GM12891 (cell line): ENCODE results near the gene RYR2.
A peak's percentile ranks its signal among the peaks of the same experiment; 100 is the strongest.

Source experiments
- DNase-seq: peaks from one replicate; pipeline ENCODE4 v3.0.0; 2011; ENCODE audit warnings: low spot score; ENCODE audit not compliant: insufficient read length
- FAIRE-seq: peaks from 2 replicates; lab custom pipeline; 2011; peaks lifted over from hg19 to GRCh38; lab: Jason Lieb, UNC
- PAX5 ChIP-seq: IDR thresholded peaks from 2 replicates; pipeline ENCODE4 v1.6.1; 2011; ENCODE audit warnings: low read length, moderate library complexity, mild to moderate bottlenecking; ENCODE audit not compliant: insufficient read depth, severe bottlenecking
- POLR2A ChIP-seq: IDR thresholded peaks from 2 replicates; pipeline ENCODE4 v1.6.1; 2011; ENCODE audit warnings: low read depth, low read length, control low read depth
- POLR2AphosphoS5 ChIP-seq: IDR thresholded peaks from 2 replicates; pipeline ENCODE4 v1.6.1; 2011; ENCODE audit warnings: low read depth, low read length, control low read depth
- POU2F2 ChIP-seq: IDR thresholded peaks from 2 replicates; pipeline ENCODE4 v1.6.1; 2011; ENCODE audit warnings: low read depth, mild to moderate bottlenecking, control low read depth, low read length, moderate library complexity
- SPI1 ChIP-seq: IDR thresholded peaks from 2 replicates; pipeline ENCODE4 v1.6.1; 2011; ENCODE audit warnings: low read depth, low read length, control low read depth
- TAF1 ChIP-seq: IDR thresholded peaks from 2 replicates; pipeline ENCODE4 v1.6.1; 2011; ENCODE audit warnings: low read depth, low read length, control low read depth

The RYR2 gene

DNA sequence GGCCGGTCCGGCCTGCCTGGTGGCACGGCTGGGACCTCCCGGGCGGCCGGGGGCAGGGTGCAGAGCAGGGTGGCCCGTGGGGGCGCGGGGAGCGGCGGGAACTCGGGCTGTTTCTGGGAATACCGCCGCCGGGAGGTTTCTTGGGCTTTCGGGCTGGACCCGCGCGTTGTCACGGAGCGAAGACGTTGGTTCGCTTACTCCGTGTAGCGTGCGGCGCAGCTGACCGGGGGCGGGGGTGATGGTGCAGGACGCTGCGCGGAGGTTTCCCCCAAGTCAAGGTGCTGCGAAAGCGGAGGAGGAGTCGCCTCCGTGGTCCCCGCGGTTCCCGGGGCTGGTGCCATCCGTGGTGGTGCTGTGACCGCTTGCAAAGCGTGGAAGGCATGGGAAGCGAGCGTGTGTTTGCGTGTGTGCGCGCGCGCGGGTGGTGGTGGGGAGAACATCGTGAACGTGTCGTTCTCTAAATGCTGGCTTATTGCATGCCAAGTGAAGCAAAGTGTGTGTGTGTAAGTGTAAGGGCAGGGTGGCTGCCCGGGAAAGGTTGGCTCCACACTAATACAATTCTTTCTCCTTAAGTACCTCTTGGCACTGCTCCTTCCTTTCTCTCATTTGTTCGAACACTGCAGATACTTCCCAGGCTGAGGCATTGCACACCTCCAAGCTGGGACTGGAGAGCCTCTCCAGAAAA, 1.1 kb downstream of the RYR2 start:
- no peak for FAIRE-seq
- DNase-seq: peak; percentile 11
- TF ChIP-seq POU2F2 (no peak), PAX5 (no peak), POLR2A (no peak), POLR2AphosphoS5 (no peak), TAF1 (no peak), SPI1 (no peak)

DNA sequence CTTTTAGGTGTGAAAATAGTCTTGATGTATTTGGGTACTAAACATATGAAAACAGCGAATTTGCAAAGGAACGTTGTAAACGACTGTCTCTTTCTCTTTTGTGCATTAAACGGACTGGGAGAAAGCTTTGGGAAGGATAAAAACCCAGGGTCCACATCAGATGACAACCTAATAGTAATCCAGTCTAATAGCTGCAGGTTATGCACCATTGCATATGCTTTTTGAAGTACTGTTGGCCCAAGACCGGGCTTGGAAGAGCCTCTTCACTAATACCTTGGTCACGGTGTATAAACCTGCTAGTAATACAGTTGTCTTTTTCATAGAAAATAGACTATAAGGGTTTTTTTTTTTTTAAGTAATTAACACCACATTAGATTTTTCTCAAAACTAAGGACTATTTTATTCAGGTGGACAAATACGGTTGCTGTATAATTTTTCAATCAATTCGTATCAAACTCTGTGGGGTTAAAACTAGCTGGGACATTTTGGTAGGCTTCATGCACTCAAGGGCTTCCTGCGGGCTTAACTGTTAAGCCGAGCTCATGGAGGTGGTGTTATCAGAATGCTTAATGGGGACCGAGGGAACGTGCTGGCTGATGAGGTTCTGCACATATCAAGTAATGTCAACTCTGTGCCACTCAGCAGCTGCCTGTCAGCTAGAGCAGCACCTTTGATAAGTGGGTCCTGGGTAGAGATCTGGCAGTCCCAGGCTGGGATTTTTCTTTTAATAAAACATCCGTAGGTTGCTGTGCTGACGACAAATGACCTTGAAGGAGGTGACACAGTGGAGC, 2.1 kb downstream of the RYR2 start:
- DNase-seq (no peak), FAIRE-seq (no peak)
- TF ChIP-seq TAF1 (no peak), POU2F2 (no peak), POLR2AphosphoS5 (no peak), POLR2A (no peak), PAX5 (no peak), SPI1 (no peak)

DNA sequence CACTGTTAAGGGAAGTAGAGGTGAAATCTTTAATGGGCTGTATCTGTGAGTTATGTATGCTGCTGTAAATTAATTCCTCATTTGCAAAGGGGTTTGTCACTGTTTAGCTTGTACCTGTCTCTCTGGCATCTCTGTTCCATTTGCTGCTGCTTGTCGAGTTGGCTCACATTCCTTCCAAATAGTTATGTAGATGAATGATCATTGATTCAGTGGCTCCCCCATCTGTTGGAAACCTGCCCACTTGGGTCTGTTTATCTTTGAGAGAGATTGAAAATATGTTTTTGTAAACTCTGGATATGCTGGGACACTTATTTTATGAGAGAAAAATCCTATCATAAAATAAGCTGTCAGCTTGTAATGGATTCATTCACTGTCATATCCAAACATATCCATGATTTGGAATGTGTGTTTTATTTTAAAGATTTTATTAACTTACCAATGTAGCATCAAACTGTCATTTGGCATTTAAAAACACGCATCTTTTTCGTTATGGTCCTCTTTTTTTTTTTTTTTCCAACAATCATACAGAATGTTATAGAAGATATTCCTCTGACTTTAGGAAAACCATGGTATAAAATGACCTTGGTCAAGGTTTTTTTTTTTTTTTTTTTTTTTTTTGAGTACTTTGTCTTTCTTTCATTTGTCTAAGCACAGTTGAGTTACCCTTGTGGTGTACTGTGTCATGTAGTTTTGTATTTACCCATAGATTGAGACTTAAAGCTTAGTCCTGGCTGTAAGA, 3.5 kb downstream of the RYR2 start:
- TF ChIP-seq SPI1: no peak
- no peak for TF ChIP-seq POU2F2
- no peak for TF ChIP-seq TAF1
- TF ChIP-seq POLR2AphosphoS5: no peak
- TF ChIP-seq POLR2A: no peak
- no peak for TF ChIP-seq PAX5
- DNase-seq: no peak
- FAIRE-seq: no peak

DNA sequence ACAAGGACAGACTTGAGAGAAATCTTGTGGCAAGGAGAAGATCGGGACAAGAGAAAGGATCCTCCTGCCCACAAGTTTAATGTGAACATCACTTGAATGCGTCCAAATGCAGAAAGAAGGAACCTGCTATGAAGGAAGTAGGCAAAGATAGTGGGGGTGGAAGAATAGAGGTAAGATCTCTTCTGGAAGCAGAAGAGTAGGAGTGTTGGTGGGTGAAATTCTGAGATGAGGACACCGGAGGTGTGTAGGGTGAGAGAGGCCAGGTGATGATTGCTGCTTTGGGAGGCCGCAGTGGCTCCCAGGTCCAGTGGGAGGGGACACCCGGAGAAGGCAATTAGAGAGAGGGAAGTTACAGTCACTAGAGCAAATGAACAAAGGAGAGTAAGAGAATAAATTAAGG, 6.8 kb downstream of the RYR2 start:
- DNase-seq (no peak), FAIRE-seq (no peak)
- no peak for TF ChIP-seq TAF1
- TF ChIP-seq POLR2A: no peak
- no peak for TF ChIP-seq POLR2AphosphoS5
- no peak for TF ChIP-seq SPI1
- no peak for TF ChIP-seq PAX5
- no peak for TF ChIP-seq POU2F2

GRCh38 chr1:237050185-237050584, 8.2 kb downstream of the RYR2 start:
- DNase-seq (no peak), FAIRE-seq (no peak)
- TF ChIP-seq POLR2AphosphoS5 (no peak), TAF1 (no peak), POU2F2 (no peak), POLR2A (no peak), PAX5 (no peak), SPI1 (no peak)

DNA sequence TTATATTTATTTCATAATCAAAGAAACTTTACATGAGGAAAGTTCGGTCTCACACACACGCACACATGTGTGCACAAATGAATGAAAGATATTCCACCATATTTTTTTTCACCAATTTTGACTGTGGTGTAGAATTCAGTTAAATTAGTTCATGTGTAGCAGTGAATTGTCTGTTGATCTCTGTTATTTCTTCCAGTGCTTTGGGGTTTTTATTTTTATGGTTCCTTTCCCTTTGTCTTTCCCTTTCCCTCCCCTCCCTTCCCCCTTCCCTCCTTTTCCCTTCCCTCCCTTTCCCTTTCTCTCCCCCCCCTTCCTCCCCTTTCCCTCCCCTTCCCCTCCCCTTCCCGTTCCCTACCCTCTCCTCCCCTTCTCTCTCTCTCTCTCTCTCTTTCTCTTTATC, 8.9 kb downstream of the RYR2 start:
- FAIRE-seq (no peak), DNase-seq (no peak)
- no peak for TF ChIP-seq POLR2AphosphoS5
- TF ChIP-seq POU2F2: no peak
- no peak for TF ChIP-seq TAF1
- TF ChIP-seq POLR2A: no peak
- no peak for TF ChIP-seq SPI1
- no peak for TF ChIP-seq PAX5

DNA sequence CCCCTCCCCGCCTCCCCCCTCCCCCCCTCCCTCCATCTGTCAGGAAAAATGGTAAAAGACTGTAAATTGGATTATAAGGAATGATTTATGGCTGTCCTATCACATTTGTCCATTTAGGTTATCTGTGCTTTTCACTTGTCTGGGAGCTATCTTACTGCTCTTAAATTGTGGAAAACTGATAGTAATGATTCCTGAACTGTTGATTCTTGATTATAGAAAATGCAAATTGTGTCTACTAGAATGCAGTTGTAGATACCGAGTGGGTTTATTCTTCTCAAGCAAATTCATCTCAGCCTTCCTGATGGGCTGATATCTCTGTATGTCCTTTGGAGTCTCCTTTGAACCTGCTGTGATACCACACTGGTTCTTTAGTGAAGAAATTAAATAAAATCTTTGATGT, 12.3 kb downstream of the RYR2 start:
- TF ChIP-seq POLR2A: no peak
- TF ChIP-seq PAX5: no peak
- TF ChIP-seq SPI1: no peak
- TF ChIP-seq TAF1: no peak
- no peak for TF ChIP-seq POLR2AphosphoS5
- TF ChIP-seq POU2F2: no peak
- no peak for DNase-seq
- FAIRE-seq: no peak

GRCh38 chr1:237058470-237058869, 16.5 kb downstream of the RYR2 start:
- FAIRE-seq (no peak), DNase-seq (no peak)
- TF ChIP-seq POLR2A (no peak), PAX5 (no peak), POLR2AphosphoS5 (no peak), TAF1 (no peak), POU2F2 (no peak), SPI1 (no peak)

DNA sequence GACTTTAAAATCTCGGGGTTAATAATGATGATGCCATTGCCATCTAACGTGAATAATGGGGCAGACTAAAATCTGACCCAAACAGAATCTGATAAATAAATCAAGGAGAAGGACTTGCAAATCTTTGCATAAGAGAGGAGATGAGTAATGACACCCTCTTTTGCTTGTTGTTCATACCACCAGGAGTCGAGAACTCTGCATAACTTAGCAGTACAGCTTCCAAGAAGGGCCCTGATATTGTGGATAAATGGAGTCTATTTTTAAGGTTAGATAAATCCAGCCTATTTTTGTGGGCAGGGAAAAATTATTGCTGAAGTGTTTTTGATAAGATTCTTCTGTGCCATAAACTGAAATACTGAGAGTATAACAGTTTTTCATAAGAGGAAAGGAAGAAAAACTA, 17.3 kb downstream of the RYR2 start:
- TF ChIP-seq POLR2A (no peak), POLR2AphosphoS5 (no peak), TAF1 (no peak), POU2F2 (no peak), PAX5 (no peak), SPI1 (no peak)
- DNase-seq (no peak), FAIRE-seq (no peak)

DNA sequence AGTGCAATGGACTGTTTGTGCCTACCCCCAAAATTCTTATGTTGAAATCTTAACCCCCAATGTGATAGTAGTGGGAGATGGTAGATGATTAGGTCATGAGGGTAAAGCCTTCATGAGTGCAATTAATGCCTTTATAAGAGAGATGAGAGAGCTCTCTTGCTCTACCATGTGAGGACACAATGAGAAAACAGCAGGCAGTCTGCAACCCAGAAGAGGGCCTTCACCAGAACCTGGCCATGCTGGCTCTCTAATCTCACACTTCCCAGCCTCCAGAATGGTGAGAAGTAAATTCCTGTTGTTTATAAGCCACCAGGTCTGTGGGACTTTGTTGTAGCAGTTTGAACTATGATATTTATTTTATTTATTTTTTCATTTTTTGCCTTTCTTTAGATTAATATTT, 21.0 kb downstream of the RYR2 start:
- no peak for DNase-seq
- no peak for FAIRE-seq
- TF ChIP-seq POLR2AphosphoS5 (no peak), POU2F2 (no peak), SPI1 (no peak), TAF1 (no peak), PAX5 (no peak), POLR2A (no peak)
